Karpas-422 (cell line): ENCODE measurements around the gene LRP1B. TPM values are rescaled to one million over a fixed set of nuclear protein-coding genes. Genes with fewer than 3 reads are reported as not detected.

Experiments
- DNase-seq: peaks from one replicate; pipeline ENCODE4 v3.0.0-alpha.2; 2015
- H2AFZ ChIP-seq: fragments of 200-600 bp; sonication (generic); 2 replicates; pipeline ENCODE4 v1.6.1; 2014; ENCODE audit warnings: antibody characterized with exemption, low read length, mixed read lengths
- H3K27ac ChIP-seq: fragments of 200-600 bp; sonication (generic); 2 replicates; pipeline ENCODE4 v1.5.1; 2014; ENCODE audit warnings: mild to moderate bottlenecking, low read length, moderate library complexity
- H3K27me3 ChIP-seq: fragments of 200-600 bp; sonication (generic); 2 replicates; pipeline ENCODE4 v1.6.1; 2014; ENCODE audit warnings: low read length, mixed read lengths
- H3K36me3 ChIP-seq: fragments of 200-600 bp; sonication (generic); 2 replicates; pipeline ENCODE4 v1.6.1; 2014; ENCODE audit warnings: low read length, mixed read lengths; ENCODE audit not compliant: insufficient read depth
- H3K4me1 ChIP-seq: fragments of 200-600 bp; sonication (generic); 2 replicates; pipeline ENCODE4 v1.6.1; 2014; ENCODE audit warnings: mild to moderate bottlenecking, low read length, mixed read lengths
- H3K4me2 ChIP-seq: fragments of 200-600 bp; sonication (generic); 2 replicates; pipeline ENCODE4 v1.6.1; 2014; ENCODE audit warnings: low read length, low read depth, mild to moderate bottlenecking; ENCODE audit not compliant: poor library complexity, severe bottlenecking
- H3K4me3 ChIP-seq: fragments of 200-600 bp; sonication (generic); 2 replicates; pipeline ENCODE4 v1.5.1; 2014; ENCODE audit warnings: mild to moderate bottlenecking, antibody characterized with exemption, low read length, mixed read lengths
- H3K79me2 ChIP-seq: fragments of 200-600 bp; sonication (generic); 2 replicates; pipeline ENCODE4 v1.6.1; 2014; ENCODE audit warnings: mild to moderate bottlenecking, low read length, mixed read lengths
- H3K9ac ChIP-seq: fragments of 200-600 bp; sonication (generic); 2 replicates; pipeline ENCODE4 v1.6.0; 2014; ENCODE audit warnings: low read length
- H3K9me2 ChIP-seq: fragments of 200-600 bp; sonication (generic), shearing (Covaris generic); replicated peaks from 2 replicates; pipeline ENCODE4 v1.6.0; 2014; ENCODE audit warnings: mild to moderate bottlenecking, low read length, moderate library complexity; ENCODE audit not compliant: insufficient read depth
- H3K9me3 ChIP-seq: fragments of 300-700, 200-600 bp; sonication (generic); 2 replicates; pipeline ENCODE4 v1.6.1; 2014; ENCODE audit warnings: low read length, mixed read lengths
- H4K20me1 ChIP-seq: fragments of 200-600 bp; sonication (generic); 2 replicates; pipeline ENCODE4 v1.6.1; 2014; ENCODE audit warnings: mild to moderate bottlenecking, antibody characterized with exemption, low read length, low read depth; ENCODE audit not compliant: insufficient read depth
- total RNA-seq: library from RNA; depleted of rRNA; stranded (reverse); fragments of >200 nt; shearing (Covaris generic); gene quantifications from 2 replicates; pipeline ENCODE4 v1.2.3, GENCODE V29; 2014; ENCODE audit warnings: low replicate concordance; rRNA removed

LRP1B gene
- not detected in 2 replicates for total RNA-seq

DNA sequence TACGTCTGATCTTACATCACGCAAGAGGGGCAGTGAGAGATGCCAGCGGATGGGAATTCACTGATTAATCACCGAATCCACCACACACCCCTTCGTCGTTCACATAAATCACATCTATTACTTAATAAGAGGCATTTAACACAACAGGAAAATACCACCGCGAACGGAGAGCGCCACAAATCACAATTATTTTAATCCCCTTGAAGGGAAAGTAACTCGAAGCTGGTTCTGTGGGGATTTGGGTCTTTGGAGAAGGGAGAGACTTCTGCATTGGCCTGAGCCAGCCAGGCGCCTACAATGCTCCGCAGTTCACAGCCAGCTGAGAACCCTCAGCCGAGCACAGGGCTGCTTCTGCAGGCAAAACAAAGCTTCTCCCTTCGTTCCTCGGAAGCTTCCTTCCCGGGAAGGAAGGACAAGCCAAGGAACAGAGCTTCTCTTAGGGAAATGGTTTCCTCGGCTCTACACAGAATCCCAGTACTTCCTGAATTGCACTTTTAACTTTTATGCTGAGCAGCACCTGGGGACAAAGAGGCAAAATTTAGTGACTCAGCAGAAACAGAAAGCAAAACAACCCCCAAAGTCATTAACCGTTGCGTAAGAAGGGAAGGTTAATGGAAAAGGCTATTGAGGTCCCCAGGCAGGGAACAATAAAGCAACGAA is at the start of gene LRP1B:
TSS of gene LRP1B (minus strand) at position 7 of the 660 bp plus-strand sequence. CDS start 287 bp downstream, outside the sequence.
- Histone ChIP-seq H3K27ac (no peak within 1 kb of the TSS), H3K4me1 (no peaks in the 10 kb centered on the region), H3K4me2 (no peak within 1 kb of the TSS), H3K36me3 (no peaks in the 10 kb centered on the region), H2AFZ (no peak within 1 kb of the TSS), H3K4me3 (no peak within 1 kb of the TSS), H3K79me2 (no peaks in the 10 kb centered on the region), H3K27me3 (no peaks in the 10 kb centered on the region), H4K20me1 (no peaks in the 10 kb centered on the region), H3K9me3 (no peaks in the 10 kb centered on the region; the same call in none of the 2 replicates), H3K9me2 (no peaks in the 10 kb centered on the region), H3K9ac (no peak within 1 kb of the TSS)
- DNase-seq = no peak

GRCh38 chr2:142179686-142180085 is 48.9 kb upstream of the LRP1B start:
- no peak overlapping the region for H3K4me3 ChIP-seq
- H2AFZ ChIP-seq = no peak overlapping the region
- no peak for DNase-seq
- H3K4me2 ChIP-seq = no peak overlapping the region
- no peak overlapping the region for H3K9ac ChIP-seq
- no peaks in the 10 kb centered on the region for H3K9me2 ChIP-seq
- H3K36me3 ChIP-seq = no peaks in the 10 kb centered on the region
- no peaks in the 10 kb centered on the region for H4K20me1 ChIP-seq
- H3K4me1 ChIP-seq = no peaks in the 10 kb centered on the region
- no peak overlapping the region for H3K27ac ChIP-seq
- H3K79me2 ChIP-seq = no peaks in the 10 kb centered on the region
- H3K9me3 ChIP-seq = peaks cover 4% of the 10 kb centered on the region; the same call in 1 of the 2 replicates
- no peaks in the 10 kb centered on the region for H3K27me3 ChIP-seq

- no peaks in the 10 kb centered on the region for H3K79me2 ChIP-seq
Observed at GRCh38 chr2:142178604-142179003, 47.8 kb upstream of the LRP1B start.

DNA sequence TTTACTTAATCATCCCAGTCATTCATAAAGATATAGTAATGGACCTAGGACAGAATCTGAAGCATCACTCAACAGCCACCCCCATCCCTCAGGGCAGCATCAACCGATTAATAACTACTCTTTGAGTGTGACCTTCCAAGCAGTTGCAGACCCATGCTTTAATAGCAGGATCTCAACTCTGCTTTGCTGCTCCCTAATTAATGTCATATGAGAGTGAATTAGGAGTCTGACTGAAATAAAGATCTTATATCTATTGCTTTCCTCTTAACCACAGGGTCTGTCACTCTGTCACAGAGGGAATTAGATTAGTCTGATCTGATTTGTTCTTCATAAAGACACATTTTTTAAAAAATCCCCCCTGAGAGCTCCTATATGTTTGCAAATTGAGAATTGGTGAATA is 46.1 kb upstream of the LRP1B start:
- Histone ChIP-seq H3K4me3 (no peak overlapping the region), H3K9me3 (no peaks in the 10 kb centered on the region), H3K4me1 (no peaks in the 10 kb centered on the region), H3K36me3 (no peaks in the 10 kb centered on the region), H4K20me1 (no peaks in the 10 kb centered on the region), H3K27ac (no peak overlapping the region), H3K27me3 (no peaks in the 10 kb centered on the region), H2AFZ (no peak overlapping the region), H3K9ac (no peak overlapping the region), H3K4me2 (no peak overlapping the region), H3K9me2 (no peaks in the 10 kb centered on the region), H3K79me2 (no peaks in the 10 kb centered on the region)
- DNase-seq = no peak

More at GRCh38 chr2:142178604-142179003, 47.8 kb upstream of the LRP1B start:
- peaks cover 4% of the 10 kb centered on the region; the same call in 1 of the 2 replicates for H3K9me3 ChIP-seq
- no peaks in the 10 kb centered on the region for H3K9me2 ChIP-seq
- H3K4me3 ChIP-seq = no peak overlapping the region
- no peaks in the 10 kb centered on the region for H3K27me3 ChIP-seq
- no peak overlapping the region for H3K9ac ChIP-seq
- no peaks in the 10 kb centered on the region for H3K36me3 ChIP-seq
- H3K4me1 ChIP-seq = no peaks in the 10 kb centered on the region
- no peaks in the 10 kb centered on the region for H4K20me1 ChIP-seq
- H2AFZ ChIP-seq = no peak overlapping the region
- no peak for DNase-seq
- no peak overlapping the region for H3K27ac ChIP-seq
- no peak overlapping the region for H3K4me2 ChIP-seq

GRCh38 chr2:142175813-142176338 is 45.1 kb upstream of the LRP1B start:
- Histone ChIP-seq H3K9me2 (no peaks in the 10 kb centered on the region), H3K27ac (no peak overlapping the region)

DNA sequence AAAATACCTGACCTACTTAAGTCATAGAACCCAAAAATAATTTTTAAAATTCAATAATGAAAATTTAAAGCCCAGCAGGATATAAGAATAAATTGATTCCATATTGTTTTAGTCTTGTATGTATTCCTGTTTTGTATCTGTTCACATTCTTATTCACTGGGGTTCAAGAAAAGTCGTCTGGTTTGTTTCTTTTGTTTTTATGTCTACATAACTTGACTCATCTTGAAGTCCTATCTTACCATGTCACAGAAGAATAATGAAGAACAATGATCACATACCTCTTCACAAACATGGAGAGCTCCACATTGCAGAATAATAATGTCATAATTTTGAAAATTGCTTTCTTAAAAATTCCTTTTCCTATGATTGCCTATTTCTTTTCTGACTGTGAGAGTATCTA is 43.4 kb upstream of the LRP1B start:
- no peaks in the 10 kb centered on the region for H3K9me3 ChIP-seq
- H3K4me1 ChIP-seq = no peaks in the 10 kb centered on the region
- H3K9me2 ChIP-seq = no peaks in the 10 kb centered on the region
- no peaks in the 10 kb centered on the region for H3K36me3 ChIP-seq
- no peaks in the 10 kb centered on the region for H3K27me3 ChIP-seq
- DNase-seq = no peak
- H2AFZ ChIP-seq = no peak overlapping the region
- no peak overlapping the region for H3K4me2 ChIP-seq
- no peaks in the 10 kb centered on the region for H4K20me1 ChIP-seq
- H3K4me3 ChIP-seq = no peak overlapping the region
- H3K27ac ChIP-seq = no peak overlapping the region
- H3K79me2 ChIP-seq = no peaks in the 10 kb centered on the region
- no peak overlapping the region for H3K9ac ChIP-seq

More at GRCh38 chr2:142175813-142176338, 45.1 kb upstream of the LRP1B start:
- Histone ChIP-seq H2AFZ (no peak overlapping the region), H3K9ac (no peak overlapping the region), H3K79me2 (no peaks in the 10 kb centered on the region), H3K9me3 (no peaks in the 10 kb centered on the region), H3K4me2 (no peak overlapping the region), H3K27me3 (no peaks in the 10 kb centered on the region), H4K20me1 (no peaks in the 10 kb centered on the region), H3K36me3 (no peaks in the 10 kb centered on the region), H3K4me1 (no peaks in the 10 kb centered on the region), H3K4me3 (no peak overlapping the region)
- no peak for DNase-seq

GRCh38 chr2:142170847-142171246 is 40.0 kb upstream of the LRP1B start:
- Histone ChIP-seq H3K4me3 (no peak overlapping the region), H3K9ac (no peak overlapping the region), H3K79me2 (no peaks in the 10 kb centered on the region), H3K9me2 (no peaks in the 10 kb centered on the region), H3K36me3 (no peaks in the 10 kb centered on the region), H3K4me2 (no peak overlapping the region), H3K27me3 (no peaks in the 10 kb centered on the region), H4K20me1 (no peaks in the 10 kb centered on the region), H2AFZ (no peak overlapping the region), H3K9me3 (no peaks in the 10 kb centered on the region), H3K27ac (no peak overlapping the region), H3K4me1 (no peaks in the 10 kb centered on the region)
- no peak for DNase-seq

DNA sequence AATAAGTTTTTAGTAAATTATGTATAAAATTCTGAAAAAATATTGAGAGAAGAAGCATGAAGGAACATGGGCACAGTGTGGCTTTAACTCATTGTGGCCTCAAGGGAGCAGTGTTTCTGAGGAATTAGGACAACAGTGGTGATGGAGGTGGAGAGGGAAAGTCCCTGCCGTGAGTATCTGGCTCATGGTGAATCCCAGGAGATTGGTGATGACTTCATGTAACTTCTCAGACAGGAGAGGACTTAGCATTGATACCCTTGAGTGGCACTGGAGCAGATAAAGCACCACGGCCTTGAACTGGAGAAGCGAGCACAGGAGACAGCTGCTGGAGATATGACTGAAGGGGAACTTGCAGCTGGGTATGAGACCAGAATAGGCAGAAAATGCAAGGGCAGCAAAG is 35.0 kb upstream of the LRP1B start:
- no peak overlapping the region for H3K27ac ChIP-seq
- no peak overlapping the region for H3K4me3 ChIP-seq
- no peaks in the 10 kb centered on the region for H3K79me2 ChIP-seq
- no peak overlapping the region for H3K4me2 ChIP-seq
- no peak overlapping the region for H2AFZ ChIP-seq
- no peak overlapping the region for H3K9ac ChIP-seq
- H4K20me1 ChIP-seq = no peaks in the 10 kb centered on the region
- peaks cover 3% of the 10 kb centered on the region; the same call in 1 of the 2 replicates for H3K9me3 ChIP-seq
- H3K4me1 ChIP-seq = no peaks in the 10 kb centered on the region
- H3K27me3 ChIP-seq = no peaks in the 10 kb centered on the region
- DNase-seq = no peak
- no peaks in the 10 kb centered on the region for H3K36me3 ChIP-seq
- H3K9me2 ChIP-seq = no peaks in the 10 kb centered on the region
